Measurements from ENCODE around the gene TAF5.
"Not testable (repeated sequence)": the region's sequence is repeated elsewhere in the genome, so short reads cannot be mapped to it uniquely, and the experiment has no call there.

DNA sequence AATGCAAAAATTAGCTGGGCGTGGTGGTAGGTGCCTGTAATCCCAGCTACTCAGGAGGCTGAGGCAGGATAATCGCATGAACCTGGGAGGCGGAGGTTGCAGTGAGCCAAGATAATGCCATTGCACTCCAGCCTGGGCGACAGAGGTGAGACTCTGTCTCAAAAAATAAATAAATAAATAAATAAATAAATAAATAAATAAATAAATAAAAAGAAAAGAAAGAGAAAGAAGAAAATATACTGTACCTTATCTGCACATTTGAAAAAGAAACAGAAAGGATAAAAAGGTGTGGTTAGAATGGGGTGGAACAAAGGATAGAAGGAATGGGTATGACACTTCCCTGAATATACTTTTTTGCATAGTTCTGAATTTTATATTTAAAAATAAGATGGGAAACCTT is 8.3 kb upstream of the TAF5 start:
- TF ChIP-seq, protein P1, sequence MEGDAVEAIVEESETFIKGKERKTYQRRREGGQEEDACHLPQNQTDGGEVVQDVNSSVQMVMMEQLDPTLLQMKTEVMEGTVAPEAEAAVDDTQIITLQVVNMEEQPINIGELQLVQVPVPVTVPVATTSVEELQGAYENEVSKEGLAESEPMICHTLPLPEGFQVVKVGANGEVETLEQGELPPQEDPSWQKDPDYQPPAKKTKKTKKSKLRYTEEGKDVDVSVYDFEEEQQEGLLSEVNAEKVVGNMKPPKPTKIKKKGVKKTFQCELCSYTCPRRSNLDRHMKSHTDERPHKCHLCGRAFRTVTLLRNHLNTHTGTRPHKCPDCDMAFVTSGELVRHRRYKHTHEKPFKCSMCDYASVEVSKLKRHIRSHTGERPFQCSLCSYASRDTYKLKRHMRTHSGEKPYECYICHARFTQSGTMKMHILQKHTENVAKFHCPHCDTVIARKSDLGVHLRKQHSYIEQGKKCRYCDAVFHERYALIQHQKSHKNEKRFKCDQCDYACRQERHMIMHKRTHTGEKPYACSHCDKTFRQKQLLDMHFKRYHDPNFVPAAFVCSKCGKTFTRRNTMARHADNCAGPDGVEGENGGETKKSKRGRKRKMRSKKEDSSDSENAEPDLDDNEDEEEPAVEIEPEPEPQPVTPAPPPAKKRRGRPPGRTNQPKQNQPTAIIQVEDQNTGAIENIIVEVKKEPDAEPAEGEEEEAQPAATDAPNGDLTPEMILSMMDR (IDR thresholded peaks at IDR 0.05): not testable (repeated sequence)
- TF ChIP-seq POLR2A (IDR thresholded peaks at IDR 0.05): not testable (repeated sequence)
